Measurements from ENCODE around the gene OR5A2. TPM values are rescaled to one million over a fixed set of nuclear protein-coding genes. Genes with fewer than 3 reads are reported as not detected.
"Not testable (repeated sequence)": the region's sequence is repeated elsewhere in the genome, so short reads cannot be mapped to it uniquely, and the experiment has no call there.

Gene OR5A2
- polyA plus RNA-seq (2013, experiment 1 of 2; ENCODE audit: insufficient read length): not detected
- not detected for polyA plus RNA-seq (2013, experiment 2 of 2; ENCODE audit: insufficient read length)

DNA sequence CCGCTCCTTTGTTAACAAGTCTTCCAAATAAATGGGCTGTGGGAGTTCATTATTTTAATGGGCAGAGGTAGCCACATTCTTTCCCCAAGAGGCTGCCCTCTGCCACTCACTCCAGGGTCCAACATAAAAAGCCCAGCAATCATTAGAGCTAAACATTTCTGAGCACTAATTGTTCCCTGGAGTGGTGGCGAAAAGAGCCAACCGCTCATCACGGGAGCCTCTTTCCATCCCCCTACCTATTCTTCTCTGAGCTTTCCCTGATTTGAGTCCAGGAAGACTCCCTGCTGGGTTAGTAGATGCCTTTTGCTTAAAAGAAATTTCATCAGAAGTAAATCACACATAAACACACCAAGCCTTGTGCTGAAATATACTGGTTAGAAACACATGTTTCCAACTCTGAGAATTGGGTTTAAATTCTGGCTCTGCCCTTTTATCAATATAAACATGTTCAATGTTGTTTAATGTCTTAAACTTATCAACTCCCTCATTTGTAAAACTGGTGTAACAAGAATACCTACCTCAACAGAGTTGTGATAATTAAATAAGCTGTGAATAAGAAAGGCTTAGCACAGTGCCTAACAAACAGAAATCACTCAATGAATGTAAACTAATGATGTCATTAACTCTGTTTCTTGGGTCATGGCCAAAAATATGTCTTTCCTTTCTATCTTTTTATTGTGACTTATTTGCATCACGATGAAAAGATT, at the start of gene OR5A2:
OR5A2 (minus strand) TSS at position 53 of the 707 bp plus-strand sequence. CDS start 3,460 bp downstream, outside the sequence.
- DNase-seq: no peak

DNA sequence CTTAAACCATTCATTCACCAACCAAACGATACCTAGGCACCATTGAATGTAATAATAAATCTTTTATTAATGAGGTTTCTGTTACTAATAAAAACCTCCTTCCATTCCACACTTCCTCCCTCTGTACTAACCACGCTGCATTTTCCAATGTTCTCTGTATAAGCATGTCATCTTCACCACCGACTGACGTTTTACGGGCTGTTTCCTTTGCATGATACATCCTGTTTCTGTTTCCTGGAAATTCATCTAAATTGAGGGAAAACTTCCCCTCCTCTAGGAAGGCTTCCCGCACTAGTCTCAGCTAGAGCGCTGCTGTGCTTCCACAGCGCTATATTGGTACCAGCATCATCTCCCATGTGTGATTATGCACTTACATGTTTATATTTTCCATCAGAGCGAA, 49.0 kb upstream of the OR5A2 start:
- DNase-seq: no peak

GRCh38 chr11:59473015-59473414, 46.8 kb upstream of the OR5A2 start, which contains the start of gene OR4D10:
Gene OR4D10, plus strand, starts transcription at chr11:59473315. Its CDS starts 4,115 bp downstream, at chr11:59477430.
- DNase-seq: no peak

- DNase-seq: no peak
These were observed 37.0 kb upstream of the OR5A2 start for GRCh38 chr11:59463190-59463641.

DNA sequence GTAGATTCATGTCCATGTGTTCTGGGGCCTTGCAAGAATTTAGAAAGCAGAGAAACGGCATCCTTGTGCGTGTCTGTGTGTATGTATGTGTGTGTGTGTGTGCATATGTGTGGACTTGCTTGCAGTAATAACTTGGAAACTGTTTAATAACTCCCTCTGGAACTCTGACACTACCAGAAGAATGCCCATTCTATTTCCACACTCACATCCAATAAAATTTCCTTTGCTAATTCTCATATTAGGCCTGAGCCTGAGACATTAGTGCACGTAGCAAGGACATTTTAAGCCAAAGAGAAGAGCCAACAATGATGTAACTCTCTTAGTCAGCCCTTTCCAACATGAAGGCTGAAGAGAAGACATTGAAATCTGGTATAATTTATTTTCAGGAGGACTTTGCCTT, 33.7 kb upstream of the OR5A2 start:
- no peak for DNase-seq

DNA sequence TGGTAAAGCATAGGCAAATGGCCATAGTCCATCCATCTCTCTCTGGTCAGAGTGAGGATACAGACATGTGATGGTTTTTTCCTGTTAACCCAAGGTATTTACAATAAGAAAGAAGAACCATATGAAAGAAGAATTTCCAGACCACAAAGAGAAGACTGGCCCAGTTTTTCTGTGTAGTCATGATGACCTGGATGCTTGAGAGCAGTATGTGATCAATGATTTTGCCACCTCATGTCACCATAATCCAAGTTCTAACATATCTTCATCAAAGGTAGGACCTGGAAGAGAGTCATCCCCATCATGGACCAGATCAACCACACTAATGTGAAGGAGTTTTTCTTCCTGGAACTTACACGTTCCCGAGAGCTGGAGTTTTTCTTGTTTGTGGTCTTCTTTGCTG, 30.4 kb upstream of the OR5A2 start, which contains the start of gene OR4D6:
OR4D6 (plus strand) TSS at position 301 of the 400 bp plus-strand sequence; CDS start at position 301, 0 bp downstream.
- DNase-seq: no peak

DNA sequence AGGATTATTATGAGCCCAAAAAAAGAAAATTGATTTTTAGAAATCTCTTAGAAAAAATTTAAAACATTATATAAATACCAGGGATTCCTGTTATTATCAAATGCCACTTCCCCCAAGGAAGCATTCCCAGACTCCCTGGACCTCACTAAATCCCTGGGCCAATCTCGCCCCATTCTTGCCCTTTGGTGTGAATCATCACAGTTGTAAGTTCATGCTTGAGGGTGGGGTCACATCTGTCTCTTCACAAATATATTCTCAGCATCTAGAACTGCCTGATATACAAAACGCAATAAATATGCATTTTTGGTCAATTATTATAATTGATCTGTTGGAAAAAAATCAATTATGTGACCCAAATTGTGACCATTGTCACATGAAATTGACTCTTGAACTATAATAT, 22.3 kb upstream of the OR5A2 start:
- DNase-seq: no peak

DNA sequence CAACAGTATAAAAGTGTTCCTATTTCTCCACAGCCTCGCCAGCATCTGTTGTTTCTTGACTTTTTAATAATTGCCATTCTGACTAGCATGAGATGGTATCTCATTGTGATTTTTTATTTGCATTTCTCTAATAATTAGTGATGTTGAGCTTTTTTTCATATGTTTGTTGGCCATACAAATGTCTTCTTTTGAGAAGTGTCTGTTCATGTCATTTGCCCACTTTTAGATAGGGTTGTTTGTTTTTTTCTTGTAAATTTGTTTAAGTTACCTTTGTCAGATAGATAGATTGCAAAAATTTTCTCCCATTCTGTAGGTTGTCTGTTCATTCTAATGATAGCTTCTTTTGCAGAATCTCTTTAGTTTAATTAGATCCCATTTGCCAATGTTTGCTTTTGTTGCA, 19.4 kb upstream of the OR5A2 start:
- DNase-seq: not testable (repeated sequence)

- no peak for DNase-seq
These were observed 11.6 kb upstream of the OR5A2 start for GRCh38 chr11:59437770-59438169.

DNA sequence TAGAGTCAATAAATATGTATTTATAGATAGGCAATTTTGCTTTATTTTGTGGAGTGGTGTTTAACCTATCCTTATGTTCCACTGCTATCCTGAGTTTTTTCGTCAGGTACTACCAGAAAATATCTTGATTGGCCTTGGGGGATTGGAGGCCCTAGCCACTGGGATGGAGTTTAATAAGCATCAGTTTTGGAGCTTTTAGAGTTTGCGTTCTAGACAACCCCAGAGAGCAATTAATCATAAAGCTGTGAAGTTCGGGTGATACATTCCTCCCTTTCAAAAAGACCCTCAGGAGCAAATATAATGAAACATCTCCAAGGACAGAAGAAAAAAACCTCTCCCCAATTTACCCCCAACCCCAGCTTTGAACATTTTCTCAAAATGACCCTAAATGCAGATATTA, 10.0 kb upstream of the OR5A2 start, which contains the start of gene OR5A1:
OR5A1 (plus strand) TSS at position 301 of the 400 bp plus-strand sequence. CDS start 6,700 bp downstream, outside the sequence.
- DNase-seq: no peak

- peak; percentile 13 for DNase-seq
These were observed 3.8 kb upstream of the OR5A2 start for GRCh38 chr11:59429924-59430516.

GRCh38 chr11:59427068-59427382, 812 bp upstream of the OR5A2 start:
- DNase-seq: no peak

- no peak for DNase-seq
These were observed 1.1 kb downstream of the OR5A2 start for GRCh38 chr11:59425131-59425530.

DNA sequence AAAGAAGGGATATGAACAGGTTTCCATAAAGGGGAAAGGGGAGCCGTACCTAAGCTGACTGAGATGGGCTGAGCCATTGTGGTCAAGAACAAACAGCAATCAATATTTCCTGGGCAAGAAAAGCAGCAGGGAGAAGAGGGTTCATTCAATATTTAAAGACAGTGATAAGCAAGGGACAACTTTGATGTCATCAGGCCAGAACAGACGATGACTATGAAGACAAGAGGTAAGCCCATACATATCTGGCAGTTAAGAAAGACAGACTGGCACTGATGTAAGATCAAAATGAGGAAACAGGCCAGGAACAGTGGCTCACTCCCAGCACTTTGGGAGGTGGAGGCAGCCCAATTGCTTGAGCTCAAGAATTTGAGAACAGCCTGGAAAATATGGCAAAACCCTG, 2.4 kb downstream of the OR5A2 start:
- DNase-seq: no peak

DNA sequence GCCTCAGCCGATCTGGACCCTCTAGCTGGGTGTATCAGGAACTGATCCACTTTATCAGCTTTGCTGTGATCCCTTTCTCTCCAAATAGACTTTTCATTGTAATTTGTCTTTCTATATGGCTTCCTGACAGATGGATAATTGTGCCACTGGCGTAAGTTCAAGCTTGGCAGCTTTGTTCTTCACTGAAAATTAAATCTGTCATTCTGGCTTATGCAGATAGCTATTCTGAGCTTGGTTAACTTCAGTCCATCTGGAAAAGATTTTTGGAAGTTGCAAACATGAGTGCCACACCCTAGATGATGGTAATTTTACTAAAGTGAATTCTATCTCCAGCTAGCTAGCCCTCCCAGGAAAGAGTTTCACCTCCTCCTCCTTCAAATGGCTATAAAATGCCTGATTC, 8.1 kb downstream of the OR5A2 start:
- no peak for DNase-seq

- no peak for DNase-seq
These were observed 9.2 kb downstream of the OR5A2 start for GRCh38 chr11:59417023-59417422.

DNA sequence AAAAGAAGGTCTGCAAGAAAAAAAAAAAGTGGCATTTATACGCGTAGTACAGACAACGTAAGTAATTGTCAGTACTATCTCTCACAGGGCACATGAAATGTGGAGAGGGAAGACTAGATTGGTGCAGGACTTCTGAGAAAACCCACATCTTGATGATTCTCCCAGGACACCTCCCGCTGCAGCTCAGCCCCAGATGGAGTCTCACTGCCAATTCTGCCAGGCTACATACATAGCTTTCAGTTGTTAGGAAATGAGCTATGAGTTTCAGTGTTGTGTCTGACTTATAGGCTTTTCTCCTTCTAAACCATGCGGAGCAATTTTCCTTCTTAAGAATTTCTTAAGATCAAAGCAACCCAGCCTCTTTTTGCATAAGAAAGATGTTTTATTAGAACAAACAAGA, 9.6 kb downstream of the OR5A2 start:
- DNase-seq: no peak

GRCh38 chr11:59415111-59415510, 11.1 kb downstream of the OR5A2 start:
- no peak for DNase-seq

DNA sequence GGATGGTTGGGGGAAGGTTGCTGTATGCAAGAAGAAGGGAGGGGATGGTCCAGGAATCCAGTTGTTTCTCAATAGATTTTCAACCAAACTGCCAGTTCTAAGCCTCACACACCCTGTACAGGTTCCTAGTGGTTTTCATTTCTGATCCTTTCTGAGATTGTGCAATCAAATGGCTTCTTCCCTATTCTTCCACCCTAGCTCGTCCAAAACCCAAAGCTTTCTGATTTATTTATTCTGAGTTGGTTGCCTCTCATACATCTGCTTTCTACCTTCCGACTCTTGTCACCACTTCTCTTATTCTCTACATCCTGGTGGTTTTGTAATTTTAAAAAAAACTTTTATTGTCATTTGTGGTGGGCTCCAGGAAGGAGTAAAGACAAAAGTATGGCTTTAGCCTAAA, 12.6 kb downstream of the OR5A2 start:
- DNase-seq: no peak

DNA sequence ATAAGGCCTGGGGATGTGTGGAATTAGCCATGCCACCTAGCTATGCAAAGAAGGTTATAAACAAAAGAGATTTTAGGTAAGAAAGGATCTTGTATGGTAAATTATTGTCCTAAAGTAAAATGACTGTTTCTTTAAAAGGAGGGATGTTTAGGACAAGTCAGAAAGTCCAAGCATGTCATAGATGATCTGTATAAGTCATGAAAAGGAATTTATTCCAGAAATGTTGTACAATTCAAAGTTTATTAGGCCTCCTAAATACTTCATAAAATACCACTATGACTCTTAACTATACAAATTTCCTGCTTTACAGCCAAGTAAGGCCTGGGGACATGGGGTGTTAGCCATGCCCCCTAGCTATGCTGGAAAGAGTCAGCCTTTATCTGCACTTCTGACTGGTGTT, 22.7 kb downstream of the OR5A2 start:
- DNase-seq: no peak

GRCh38 chr11:59401262-59401552, 25.0 kb downstream of the OR5A2 start:
- DNase-seq: no peak

DNA sequence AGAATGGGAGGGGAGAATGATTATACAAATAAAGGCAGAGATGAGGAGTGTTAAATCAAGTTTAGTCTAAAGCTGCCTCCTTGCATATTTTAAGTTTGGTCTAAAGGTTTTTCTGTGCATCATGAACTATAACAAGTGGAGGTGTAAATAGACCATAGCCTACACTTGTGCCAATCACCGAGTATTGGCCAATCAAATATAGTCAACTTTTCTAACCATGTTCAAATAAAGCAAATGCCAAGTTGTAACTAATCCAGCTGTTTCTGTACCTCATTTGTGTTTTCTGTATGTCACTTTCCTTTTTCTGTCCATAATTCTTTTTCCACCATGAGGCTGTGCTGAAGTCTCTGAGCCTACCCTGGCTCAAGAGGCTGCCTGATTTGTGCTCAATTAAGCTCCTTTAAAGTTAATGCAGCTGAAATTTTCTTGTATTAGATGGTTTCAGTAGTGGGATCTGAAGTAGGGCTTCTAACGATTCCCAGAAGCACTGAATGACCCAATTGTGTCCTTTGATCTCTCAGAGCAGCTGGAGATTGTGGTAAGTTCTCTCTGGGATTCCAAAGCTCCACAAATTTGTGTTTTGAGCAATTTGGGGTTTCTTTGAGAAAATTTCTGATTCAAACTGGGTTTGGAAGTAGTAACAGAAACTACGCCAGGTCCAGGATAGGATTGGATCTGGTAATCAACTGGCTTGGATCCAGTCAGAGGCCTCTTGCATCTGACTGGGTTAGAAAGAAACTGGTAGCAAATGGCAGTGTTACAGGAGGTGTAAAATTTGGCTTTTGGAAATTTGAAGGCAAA, 25.6 kb downstream of the OR5A2 start:
- no peak for DNase-seq

DNA sequence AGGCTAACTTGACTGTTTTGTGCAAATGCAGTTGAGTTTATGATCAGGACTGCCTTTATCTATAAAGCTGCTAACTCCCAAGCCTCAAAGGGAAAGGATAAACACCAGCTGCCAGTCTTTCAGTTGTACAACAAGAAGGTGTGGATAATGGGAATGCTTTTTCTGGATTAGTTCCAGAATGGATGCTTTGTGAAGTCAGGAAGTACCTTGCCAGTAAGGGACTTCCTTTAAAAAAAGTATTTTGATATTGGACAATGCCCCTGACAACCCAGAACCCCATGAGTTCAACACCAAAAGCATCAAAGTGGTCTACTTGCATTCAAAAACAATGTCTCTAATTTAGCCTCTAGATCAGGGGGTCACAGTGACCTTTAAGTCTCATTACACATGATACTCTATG, 32.0 kb downstream of the OR5A2 start:
- no peak for DNase-seq
